H9 (cell line): ENCODE measurements around the gene TSSC4. TPM values are rescaled to one million over a fixed set of nuclear protein-coding genes. Genes with fewer than 3 reads are reported as not detected.

Experiments used
- DNase-seq: peaks from one replicate; pipeline ENCODE4 v3.0.0-alpha.2; 2017
- H2AFZ ChIP-seq: one replicate; pipeline ENCODE4 v1.6.1; 2013; ENCODE audit warnings: mild to moderate bottlenecking, low read length, control low read depth, moderate library complexity
- H2AK5ac ChIP-seq: 2 replicates; pipeline ENCODE4 v1.6.1; 2013; ENCODE audit warnings: low read length, control low read depth, mixed read lengths; ENCODE audit not compliant: insufficient read length
- H2BK120ac ChIP-seq: one replicate; pipeline ENCODE4 v1.6.1; 2013; ENCODE audit warnings: low read depth, mild to moderate bottlenecking, low read length, control low read depth, inconsistent platforms; ENCODE audit not compliant: poor library complexity, severe bottlenecking
- H2BK12ac ChIP-seq: 2 replicates; pipeline ENCODE4 v1.6.1; 2013; ENCODE audit warnings: low read length, control low read depth, mixed read lengths, low read depth; ENCODE audit not compliant: insufficient read length
- H2BK15ac ChIP-seq: 2 replicates; pipeline ENCODE4 v1.6.1; 2013; ENCODE audit warnings: low read depth, low read length, control low read depth
- H2BK20ac ChIP-seq: one replicate; pipeline ENCODE4 v1.6.1; 2013; ENCODE audit warnings: low read depth, mild to moderate bottlenecking, low read length, control low read depth, inconsistent platforms; ENCODE audit not compliant: poor library complexity, severe bottlenecking
- H2BK5ac ChIP-seq: 2 replicates; pipeline ENCODE4 v1.6.1; 2013; ENCODE audit warnings: low read length, control low read depth, mixed read lengths; ENCODE audit not compliant: insufficient read length
- H3K14ac ChIP-seq: 2 replicates; pipeline ENCODE4 v1.6.1; 2013; ENCODE audit warnings: low read length, control low read depth; ENCODE audit not compliant: insufficient read depth
- H3K18ac ChIP-seq: 2 replicates; pipeline ENCODE4 v1.6.1; 2013; ENCODE audit warnings: low read depth, mild to moderate bottlenecking, mixed read lengths, low read length, control low read depth; ENCODE audit not compliant: insufficient read length
- H3K23ac ChIP-seq: 2 replicates; pipeline ENCODE4 v1.6.1; 2013; ENCODE audit warnings: low read length, control low read depth, mixed read lengths, low read depth; ENCODE audit not compliant: insufficient read length
- H3K23me2 ChIP-seq: 2 replicates; pipeline ENCODE4 v1.6.1; 2013; ENCODE audit warnings: low read depth, mild to moderate bottlenecking, mixed read lengths, low read length, control low read depth; ENCODE audit not compliant: insufficient read length, poor library complexity, severe bottlenecking
- H3K27ac ChIP-seq: 2 replicates; pipeline ENCODE4 v1.5.1; 2013; ENCODE audit warnings: low read length, control low read depth, mixed read lengths, low read depth; ENCODE audit not compliant: insufficient read length
- H3K27me3 ChIP-seq: 2 replicates; pipeline ENCODE4 v1.6.1; 2013; ENCODE audit warnings: low read length, control low read depth, inconsistent platforms; ENCODE audit not compliant: insufficient read depth
- H3K4ac ChIP-seq: 2 replicates; pipeline ENCODE4 v1.6.1; 2013; ENCODE audit warnings: low read depth, mild to moderate bottlenecking, control low read depth, inconsistent platforms, low read length, moderate library complexity
- H3K4me1 ChIP-seq: 2 replicates; pipeline ENCODE4 v1.6.1; 2013; ENCODE audit warnings: low read length, control low read depth, inconsistent platforms; ENCODE audit not compliant: insufficient read depth
- H3K4me2 ChIP-seq: 2 replicates; pipeline ENCODE4 v1.6.1; 2013; ENCODE audit warnings: low read length, control low read depth, mixed read lengths; ENCODE audit not compliant: insufficient read length, insufficient read depth
- H3K56ac ChIP-seq: 2 replicates; pipeline ENCODE4 v1.6.1; 2013; ENCODE audit warnings: low read depth, mild to moderate bottlenecking, mixed read lengths, low read length, control low read depth; ENCODE audit not compliant: insufficient read length
- H3K79me1 ChIP-seq: 2 replicates; pipeline ENCODE4 v1.6.1; 2013; ENCODE audit warnings: low read depth, mild to moderate bottlenecking, moderate library complexity, low read length, control low read depth, inconsistent platforms; ENCODE audit not compliant: insufficient read depth, poor library complexity, severe bottlenecking
- H3K79me2 ChIP-seq: 2 replicates; pipeline ENCODE4 v1.6.1; 2013; ENCODE audit warnings: low read length, control low read depth, inconsistent platforms; ENCODE audit not compliant: insufficient read depth
- H3K9ac ChIP-seq: 2 replicates; pipeline ENCODE4 v1.6.1; 2013; ENCODE audit warnings: low read length, control low read depth, mixed read lengths; ENCODE audit not compliant: insufficient read length; ENCODE audit errors: extremely low read depth
- H3K9me3 ChIP-seq: one replicate; pipeline ENCODE4 v1.6.1; 2013; ENCODE audit warnings: low read depth, low read length, inconsistent platforms; ENCODE audit not compliant: control insufficient read depth
- H3T11ph ChIP-seq: one replicate; pipeline ENCODE4 v1.6.1; 2013; ENCODE audit warnings: mild to moderate bottlenecking, low read length, control low read depth, inconsistent platforms
- H4K20me1 ChIP-seq: one replicate; pipeline ENCODE4 v1.6.1; 2013; ENCODE audit not compliant: control insufficient read depth, insufficient read length, insufficient read depth
- H4K5ac ChIP-seq: 2 replicates; pipeline ENCODE4 v1.6.1; 2013; ENCODE audit warnings: low read depth, mild to moderate bottlenecking, mixed read lengths, low read length, control low read depth; ENCODE audit not compliant: insufficient read length
- H4K8ac ChIP-seq: replicated peaks from 2 replicates; pipeline ENCODE4 v1.6.1; 2013; ENCODE audit warnings: low read length, control low read depth, mixed read lengths, low read depth; ENCODE audit not compliant: insufficient read length
- H4K91ac ChIP-seq: 2 replicates; pipeline ENCODE4 v1.6.1; 2013; ENCODE audit warnings: low read depth, mild to moderate bottlenecking, moderate library complexity, mixed read lengths, low read length, control low read depth; ENCODE audit not compliant: insufficient read length
- H3K27ac Mint-ChIP-seq, 3 experiments: 2 replicates in 2 of 3; 3 replicates in 1 of 3; pipeline ENCODE4 v1.8.0; 2020 to 2021; ENCODE audit warnings: mixed read lengths in 3 of 3, mild to moderate bottlenecking in 1 of 3, moderate library complexity in 1 of 3
- H3K27me3 Mint-ChIP-seq: 2 replicates; pipeline ENCODE4 v1.8.0; 2021; ENCODE audit warnings: low read depth, mild to moderate bottlenecking, moderate library complexity, mixed read lengths
- H3K36me3 Mint-ChIP-seq, 3 experiments: 2 replicates in 2 of 3; 3 replicates in 1 of 3; pipeline ENCODE4 v1.8.0; 2020 to 2021; ENCODE audit warnings: low read depth in 3 of 3, mixed read lengths in 3 of 3; ENCODE audit not compliant: insufficient read depth in 1 of 3
- H3K4me1 Mint-ChIP-seq, 2 experiments: 2 replicates each; pipeline ENCODE4 v1.8.0; 2020; ENCODE audit warnings: mixed read lengths in 2 of 2
- H3K4me3 Mint-ChIP-seq, 2 experiments: 2 replicates in 1 of 2; 3 replicates in 1 of 2; pipeline ENCODE4 v1.8.0; 2020 to 2021; ENCODE audit warnings: mild to moderate bottlenecking in 2 of 2, mixed read lengths in 2 of 2, moderate library complexity in 1 of 2
- H3K9me3 Mint-ChIP-seq, 2 experiments: 2 replicates in 1 of 2; 3 replicates in 1 of 2; pipeline ENCODE4 v1.8.0; 2020; ENCODE audit warnings: mild to moderate bottlenecking in 2 of 2, mixed read lengths in 2 of 2, moderate library complexity in 1 of 2
- CTCF ChIP-seq: fragments of 200-600 bp; sonication (generic); conservative IDR thresholded peaks from 3 replicates; pipeline ENCODE4 v1.8.0; 2021; ENCODE audit warnings: antibody characterized with exemption, mild to moderate bottlenecking
- WGBS: extraction: QIAGEN DNeasy Blood & Tissue Kit; methylation state at CpG from one replicate; pipeline ENCODE4 v1.1.7; 2013; ENCODE audit warnings: missing lambda C conversion rate, low lambda C conversion rate, mixed read lengths; ENCODE audit not compliant: insufficient read length; ENCODE audit errors: extremely low coverage; 5-methylcytosine and 5-hydroxymethylcytosine counted together
- total RNA-seq: library from RNA; stranded (reverse); gene quantifications from 2 replicates; pipeline ENCODE4 v1.2.1, GENCODE V29; 2021

The TSSC4 gene
- total RNA-seq, 1 experiment from 2014 or later, result 51.0 TPM

GRCh38 chr11:2367266-2368160, 33.0 kb upstream of the TSSC4 start:
- no peak overlapping the region for H4K5ac ChIP-seq
- Mint-ChIP-seq H3K36me3 (no peaks in the 10 kb centered on the region), H3K4me1 (0 out of 4 replicates have a peak, but pooled peaks cover 0 to 2% of the 10 kb centered on the region in 2 experiments)

More at GRCh38 chr11:2367266-2368160, 33.0 kb upstream of the TSSC4 start:
- H2BK12ac ChIP-seq, result no peak overlapping the region
- H4K8ac ChIP-seq, result no peak overlapping the region
- H3K27me3 ChIP-seq, result no peaks in the 10 kb centered on the region
- peaks cover 8% of the 10 kb centered on the region for H3K27me3 Mint-ChIP-seq
- TF ChIP-seq CTCF, result no peak
- WGBS, result no CpG with 5 or more reads among the region's 17 CpGs
- no peaks in the 10 kb centered on the region for H3K79me2 ChIP-seq
- no peak overlapping the region for H3K9ac ChIP-seq
- no peak overlapping the region for H3K27ac Mint-ChIP-seq
- no peak overlapping the region for H3T11ph ChIP-seq
- no peak overlapping the region for H3K4me2 ChIP-seq
- H3K18ac ChIP-seq, result no peak overlapping the region
- H3K14ac ChIP-seq, result no peak overlapping the region
- no peak overlapping the region for H4K91ac ChIP-seq
- no peak overlapping the region for H2AK5ac ChIP-seq
- no peak overlapping the region for H3K23ac ChIP-seq
- H2AFZ ChIP-seq, result no peak overlapping the region
- H3K4me3 Mint-ChIP-seq, result no peak overlapping the region
- H3K9me3 ChIP-seq, result no peaks in the 10 kb centered on the region
- no peaks in the 10 kb centered on the region for H4K20me1 ChIP-seq
- H2BK20ac ChIP-seq, result no peak overlapping the region
- H3K79me1 ChIP-seq, result no peaks in the 10 kb centered on the region
- no peak for DNase-seq
- no peak overlapping the region for H2BK5ac ChIP-seq
- no peak overlapping the region for H2BK15ac ChIP-seq
- no peak overlapping the region for H3K4ac ChIP-seq
- no peaks in the 10 kb centered on the region for H3K4me1 ChIP-seq
- no peaks in the 10 kb centered on the region for H3K23me2 ChIP-seq
- no peaks in the 10 kb centered on the region for H3K9me3 Mint-ChIP-seq
- no peak overlapping the region for H3K27ac ChIP-seq
- no peak overlapping the region for H3K56ac ChIP-seq
- H2BK120ac ChIP-seq, result no peak overlapping the region
